HL-60 (cell line): ENCODE data around the gene IL17C.

Experiments
- CTCF ChIP-seq: IDR thresholded peaks from one replicate; pipeline ENCODE4 v1.5.1; 2011; ENCODE audit warnings: low read length, control low read depth, inconsistent platforms; ENCODE audit not compliant: insufficient read depth
- SPI1 ChIP-seq: IDR thresholded peaks from 2 replicates; pipeline ENCODE4 v1.6.1; 2012; ENCODE audit warnings: low read depth, mild to moderate bottlenecking, borderline replicate concordance

GRCh38 chr16:88653101-88653500, 14.7 kb downstream of the IL17C start:
- TF ChIP-seq CTCF (no peak), SPI1 (no peak)
